Measurements from ENCODE around the gene SPON1.
"Not testable (repeated sequence)": the region's sequence is repeated elsewhere in the genome, so short reads cannot be mapped to it uniquely, and the experiment has no call there.

The SPON1 gene

DNA sequence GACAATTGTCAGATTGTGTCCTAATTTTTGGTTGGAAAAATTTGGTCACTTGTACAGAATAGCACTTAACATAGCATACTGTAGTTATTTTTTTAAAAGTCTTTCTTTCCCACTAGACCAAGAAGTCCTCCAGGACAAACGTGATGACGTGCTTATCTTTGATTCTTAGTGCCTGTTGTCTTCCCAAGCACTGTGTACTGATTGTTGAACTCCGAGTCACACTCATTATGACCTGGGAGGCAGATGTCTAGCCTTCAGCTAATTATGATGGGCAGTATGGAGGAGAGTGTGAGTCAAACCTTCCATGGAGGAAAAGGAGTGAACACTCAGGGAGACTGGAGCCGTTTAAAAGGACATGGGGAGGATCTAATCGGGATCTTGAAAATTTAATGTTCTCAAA, 119.8 kb downstream of the SPON1 start:
- DNase-seq (ENCODE audit: low read depth): no peak

DNA sequence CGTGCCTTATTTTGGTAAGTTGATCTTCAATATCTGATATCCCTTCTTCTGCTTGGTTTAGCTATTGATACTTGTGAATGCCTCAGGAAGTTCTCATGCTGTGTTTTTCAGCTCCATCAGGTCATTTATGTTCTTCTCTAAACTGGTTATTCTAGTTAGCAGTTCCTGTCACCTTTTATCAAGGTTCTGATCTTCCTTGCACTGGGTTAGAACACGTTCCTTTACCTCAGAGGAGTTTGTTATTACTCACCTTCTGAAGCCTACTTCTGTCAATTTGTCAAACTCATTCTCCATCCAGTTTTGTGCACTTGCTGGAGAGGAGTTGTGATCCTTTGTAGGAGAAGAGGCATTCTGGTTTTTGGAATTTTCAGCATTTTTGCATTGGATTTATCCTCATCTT, 126.3 kb downstream of the SPON1 start:
- not testable (repeated sequence) for DNase-seq (ENCODE audit: low read depth)

DNA sequence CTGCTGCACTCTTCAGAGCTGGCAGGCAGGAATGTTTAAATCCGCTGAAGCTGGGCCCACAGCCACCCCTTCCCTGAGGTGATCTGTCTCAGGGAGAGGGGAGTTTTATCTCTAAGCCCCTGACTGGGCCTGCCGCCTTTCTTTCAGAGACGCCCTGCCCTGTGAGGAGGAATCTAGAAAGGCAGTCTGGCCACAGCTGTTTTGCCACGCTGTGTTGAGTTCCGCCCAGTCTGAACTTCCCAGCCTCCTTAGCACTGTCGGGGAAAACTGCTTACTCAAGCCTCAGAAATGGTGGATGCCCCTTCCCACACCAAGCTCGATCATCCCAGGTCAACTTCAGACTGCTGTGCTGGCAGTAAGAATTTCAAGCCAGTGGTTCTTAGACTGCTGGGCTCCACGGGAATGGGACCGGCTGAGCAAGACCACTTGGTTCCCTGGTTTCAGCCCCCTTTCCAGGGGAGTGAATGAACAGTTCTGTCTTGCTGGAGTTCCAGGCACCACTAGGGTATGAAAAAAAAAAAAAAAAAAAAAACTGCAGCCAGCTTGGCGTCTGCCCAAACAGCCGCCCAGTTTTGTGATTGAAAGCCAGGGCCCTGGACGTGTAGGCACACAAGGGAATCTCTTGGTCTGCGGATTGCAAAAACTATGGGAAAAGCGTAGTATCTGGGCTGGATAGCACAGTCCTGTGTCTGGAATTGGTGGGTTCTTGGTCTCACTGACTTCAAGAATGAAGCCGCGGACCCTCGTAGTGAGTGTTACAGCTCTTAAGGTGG, 127.4 kb downstream of the SPON1 start:
- no peak for DNase-seq (ENCODE audit: low read depth)

DNA sequence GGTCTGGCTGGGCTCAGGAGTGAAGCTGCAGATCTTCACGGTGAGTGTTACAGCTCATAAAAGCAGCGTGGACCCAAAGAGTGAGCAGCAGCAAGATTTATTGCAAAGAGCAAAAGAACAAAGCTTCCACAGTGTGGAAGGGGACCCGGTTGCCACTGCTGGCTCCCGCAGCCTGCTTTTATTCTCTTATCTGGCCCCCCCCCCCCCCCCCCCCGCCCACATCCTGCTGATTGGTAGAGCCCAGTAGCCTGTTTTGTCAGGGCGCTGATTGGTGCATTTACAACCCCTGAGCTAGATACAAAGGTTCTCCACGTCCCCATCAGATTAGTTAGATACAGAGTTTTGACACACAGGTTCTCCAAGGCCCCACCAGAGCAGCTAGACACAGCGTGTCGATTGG, 128.1 kb downstream of the SPON1 start:
- not testable (repeated sequence) for DNase-seq (ENCODE audit: low read depth)

DNA sequence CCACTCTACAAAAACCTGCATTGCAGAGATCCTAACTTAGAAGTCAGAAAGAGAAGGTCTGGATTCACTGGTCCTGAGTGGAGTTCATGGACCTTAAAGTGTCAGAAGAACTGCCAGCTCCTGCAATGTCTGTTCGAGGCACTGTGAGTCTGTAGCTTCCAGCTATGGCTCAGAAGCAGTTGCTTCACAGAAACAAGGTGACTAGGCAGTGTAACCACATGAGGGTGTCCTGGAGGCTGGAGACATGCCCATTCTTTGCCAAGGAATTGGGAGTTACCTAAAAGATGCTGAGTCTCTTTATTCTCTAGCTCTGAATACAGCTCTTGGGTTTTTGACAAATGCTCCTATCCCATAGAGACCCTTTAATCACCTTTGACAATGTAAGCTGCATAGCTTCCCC, 130.5 kb downstream of the SPON1 start:
- no peak for DNase-seq (ENCODE audit: low read depth)

DNA sequence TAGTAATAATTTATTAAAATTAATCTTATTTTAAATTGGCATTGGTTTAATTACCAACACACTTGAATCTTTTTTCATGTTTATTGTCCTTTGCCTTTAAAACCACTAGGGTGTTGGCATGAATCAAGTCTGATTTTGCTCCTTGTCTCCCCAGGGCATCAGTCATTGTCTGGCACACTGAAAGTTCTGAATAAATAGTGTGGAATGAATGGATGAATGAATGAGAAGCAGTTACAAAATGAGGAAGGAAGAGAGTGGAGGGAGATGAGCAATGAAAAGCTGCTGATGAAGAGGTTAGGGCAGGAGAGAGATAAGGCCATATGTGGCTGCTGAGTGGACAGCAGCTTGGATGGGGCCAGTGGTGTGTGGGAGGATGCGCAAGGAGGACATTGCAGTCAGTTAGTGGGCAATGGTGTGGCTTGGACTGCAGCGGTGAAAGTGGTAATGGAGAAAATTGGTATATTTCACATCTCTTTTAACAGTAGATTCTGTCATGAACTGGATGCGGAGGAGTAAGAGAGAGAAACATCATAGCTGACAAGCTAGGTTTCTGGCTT, 132.0 kb downstream of the SPON1 start:
- no peak for DNase-seq (ENCODE audit: low read depth)

DNA sequence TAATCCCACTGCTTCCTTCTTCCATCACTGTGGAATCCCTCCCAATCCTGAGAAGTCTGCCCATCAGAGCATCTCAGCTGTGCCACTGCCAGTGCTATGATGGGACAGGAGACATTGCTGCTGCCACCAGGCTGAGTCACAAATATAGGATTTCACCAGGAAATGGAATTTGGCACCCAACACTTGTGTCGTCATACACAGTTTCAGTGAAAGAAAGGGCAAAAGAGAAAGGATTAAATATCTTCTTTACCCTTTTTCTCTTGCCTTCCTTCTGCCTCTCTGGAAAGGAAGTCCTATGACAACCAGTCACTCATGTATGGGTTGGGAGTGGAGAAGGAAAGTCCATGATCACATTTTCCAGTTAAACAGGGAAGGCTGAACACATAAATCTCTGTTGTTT, 133.4 kb downstream of the SPON1 start:
- no peak for DNase-seq (ENCODE audit: low read depth)

DNA sequence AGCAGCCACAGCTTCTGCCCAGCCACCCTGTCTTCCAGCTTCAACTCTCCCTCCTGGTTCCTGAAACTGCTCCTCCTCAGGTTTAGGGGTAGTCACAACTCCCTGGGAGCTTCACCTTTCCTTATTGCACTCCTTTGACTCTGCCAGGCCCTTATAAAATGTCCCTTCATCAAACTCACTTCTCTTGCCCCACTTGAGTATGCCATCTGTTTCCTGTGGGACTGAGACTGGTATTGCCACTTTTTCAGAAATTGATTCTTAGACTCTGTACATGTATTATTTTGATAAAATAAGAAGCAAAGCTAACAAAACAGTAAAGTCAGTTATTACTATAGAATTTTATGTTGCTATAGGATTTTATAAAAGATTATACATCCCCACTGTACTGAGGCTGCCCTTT, 134.1 kb downstream of the SPON1 start:
- DNase-seq (ENCODE audit: low read depth): no peak

DNA sequence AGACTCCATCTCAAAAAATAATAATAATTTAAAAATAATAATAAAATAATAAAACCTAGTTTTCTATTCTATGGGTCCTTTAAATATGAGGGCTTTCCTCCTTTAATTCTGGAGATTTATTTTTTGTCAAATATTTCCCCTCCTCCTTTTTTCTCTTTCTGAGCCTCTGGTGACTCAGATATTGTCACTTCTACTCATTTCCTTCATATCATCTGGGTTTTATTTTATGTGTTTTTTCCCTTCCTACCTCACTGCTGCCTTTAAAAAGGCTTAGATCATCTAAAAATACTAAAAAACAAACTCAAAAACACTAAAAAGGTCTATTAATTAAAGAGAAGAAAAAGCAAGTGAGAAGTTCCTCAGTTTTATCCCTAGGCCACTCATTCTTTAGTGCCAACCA, 138.9 kb downstream of the SPON1 start:
- no peak for DNase-seq (ENCODE audit: low read depth)

DNA sequence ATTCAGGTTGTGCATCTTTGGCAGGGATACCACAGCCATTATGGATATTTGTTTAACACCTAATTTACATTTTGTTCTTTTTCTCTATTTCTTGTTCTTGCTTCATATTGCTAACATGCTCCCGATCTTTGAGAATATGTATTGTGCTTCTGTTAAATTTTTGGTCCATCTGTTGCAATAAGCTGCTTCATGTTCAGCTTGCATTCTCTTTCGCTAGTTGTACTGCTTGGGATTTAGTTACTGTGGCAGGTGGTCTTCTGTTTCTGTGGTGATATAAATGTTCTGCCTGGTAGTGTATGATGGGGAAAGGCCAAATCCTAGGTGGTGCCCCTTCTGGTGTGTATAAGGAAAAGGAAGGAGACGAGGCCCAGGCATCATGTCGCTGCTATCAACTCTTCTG, 140.2 kb downstream of the SPON1 start:
- DNase-seq (ENCODE audit: low read depth): no peak

DNA sequence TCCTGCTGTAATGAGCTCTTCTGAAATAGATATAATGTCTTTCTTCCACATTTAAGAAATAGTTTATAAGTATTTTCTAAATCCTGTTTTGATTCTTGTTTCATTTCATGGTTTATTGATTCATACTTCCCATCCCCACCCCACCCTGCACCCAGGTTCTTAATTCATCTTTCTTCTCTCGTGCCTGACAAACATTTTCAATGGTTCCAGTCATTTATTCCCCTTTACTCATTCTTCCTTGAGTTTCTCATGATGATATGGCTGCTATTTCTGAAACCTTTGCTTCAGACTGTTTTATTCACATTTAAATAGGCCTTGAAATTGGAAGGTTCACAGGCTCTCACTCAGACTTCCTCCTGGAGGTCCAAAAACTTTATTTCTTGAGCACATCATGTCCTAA, 142.9 kb downstream of the SPON1 start:
- DNase-seq (ENCODE audit: low read depth): no peak

DNA sequence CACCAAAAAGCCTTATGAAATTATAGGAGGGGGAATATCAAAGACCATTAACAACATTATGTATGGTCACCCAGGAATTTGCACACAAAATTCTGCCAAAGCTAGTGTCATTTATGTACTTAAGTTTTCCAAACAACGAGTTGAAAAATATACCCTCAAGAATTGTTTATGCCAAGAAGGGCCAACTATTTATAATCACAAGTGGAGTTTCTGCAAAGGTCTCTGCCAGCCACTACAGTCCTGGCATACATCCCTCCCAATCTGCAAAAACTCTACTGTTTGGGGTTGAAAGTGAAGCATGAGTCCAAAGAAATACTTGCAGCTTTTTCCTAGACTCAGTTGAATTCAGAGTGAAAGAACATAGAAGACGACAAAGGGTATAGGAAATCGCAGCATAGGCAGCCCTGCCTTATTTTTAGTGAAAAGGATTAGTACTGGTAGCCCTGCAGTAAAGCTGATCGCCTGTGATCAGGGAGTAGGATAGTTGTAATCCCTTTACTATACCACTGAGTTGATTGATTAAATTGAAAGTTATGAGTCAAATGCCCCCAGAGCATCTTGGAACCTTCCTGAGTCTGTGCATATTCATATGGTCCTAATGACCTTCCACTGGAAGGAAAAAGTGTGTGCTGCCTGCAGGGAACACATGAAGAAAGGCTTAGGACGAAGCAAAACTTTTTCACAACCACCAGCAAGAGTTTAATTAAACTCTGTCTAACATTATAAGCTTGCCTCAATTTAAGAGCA, 144.0 kb downstream of the SPON1 start:
- no peak for DNase-seq (ENCODE audit: low read depth)

DNA sequence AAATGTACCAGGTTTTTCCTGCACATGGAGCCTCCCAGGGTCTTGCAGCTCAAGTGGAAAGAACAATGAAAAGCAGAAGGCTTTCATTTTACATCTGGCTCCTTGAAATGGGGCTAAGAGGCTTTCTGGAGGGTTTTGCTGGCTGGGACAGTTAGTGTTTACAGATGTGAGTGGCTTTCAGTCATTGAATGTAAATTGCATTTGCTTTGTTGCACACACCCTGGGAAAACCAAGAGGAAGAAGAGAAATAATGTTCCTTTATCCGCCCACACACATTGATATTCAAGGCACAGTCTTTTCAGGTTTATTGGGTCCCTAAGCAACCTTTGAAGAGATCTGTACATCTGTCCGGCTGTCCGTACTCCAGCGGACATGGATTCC, 144.5 kb downstream of the SPON1 start:
- DNase-seq (ENCODE audit: low read depth): no peak

DNA sequence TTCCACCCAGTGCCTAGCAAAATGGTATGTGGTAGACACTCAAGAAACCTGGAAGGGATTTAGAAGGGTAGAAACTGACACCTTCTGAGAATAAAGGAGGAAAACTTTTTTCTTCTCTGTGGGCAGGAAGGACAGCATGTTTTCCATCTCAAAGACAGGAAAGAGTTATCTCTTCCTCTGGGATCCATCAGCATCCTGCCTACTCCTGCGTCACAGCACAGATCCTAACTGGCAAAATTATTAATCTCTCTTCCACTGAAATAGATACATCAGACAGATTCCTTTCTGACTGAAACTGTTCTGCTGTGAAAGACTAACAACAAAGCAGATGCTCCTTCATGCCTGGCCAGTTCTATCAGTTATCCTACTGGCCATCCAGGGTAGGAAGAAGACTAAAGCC, 147.2 kb downstream of the SPON1 start:
- DNase-seq (ENCODE audit: low read depth): no peak

DNA sequence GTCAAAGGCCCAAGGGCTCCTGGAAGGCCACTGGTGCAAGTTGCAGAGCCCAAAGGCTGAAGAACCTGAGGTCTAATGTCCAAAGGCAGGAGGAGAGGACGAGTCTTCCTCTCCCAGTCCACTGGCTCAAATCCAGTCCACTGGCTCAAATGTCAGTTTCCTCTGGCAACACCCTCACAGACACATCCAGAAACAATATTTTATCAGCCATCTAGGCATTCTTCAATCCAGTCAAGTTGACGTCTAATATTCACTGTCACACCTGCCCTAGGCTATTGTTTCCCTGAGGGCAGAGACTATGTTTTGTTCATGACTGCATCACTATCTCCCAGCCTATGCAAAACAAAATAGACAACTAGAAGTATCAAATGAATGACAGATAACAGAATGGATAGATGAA, 148.1 kb downstream of the SPON1 start:
- DNase-seq (ENCODE audit: low read depth): no peak

DNA sequence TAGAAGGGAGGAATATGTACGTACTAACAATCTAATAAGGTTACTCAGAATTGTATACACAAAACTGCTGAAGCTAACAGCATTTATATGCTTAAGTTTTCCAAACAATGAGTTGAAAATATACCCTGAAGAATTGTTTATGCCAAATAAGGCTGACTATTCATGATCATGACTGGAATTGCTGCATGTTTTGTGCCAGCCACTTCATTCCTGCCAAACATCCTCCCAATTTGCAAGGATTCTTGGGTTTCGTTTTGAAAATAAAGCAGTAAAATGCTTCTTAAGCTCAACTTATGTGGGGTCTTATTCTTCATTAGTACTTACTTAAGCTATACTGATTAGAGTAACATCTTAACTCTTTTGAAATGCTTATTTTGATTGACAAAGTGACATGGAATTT, 149.0 kb downstream of the SPON1 start:
- DNase-seq (ENCODE audit: low read depth): no peak

DNA sequence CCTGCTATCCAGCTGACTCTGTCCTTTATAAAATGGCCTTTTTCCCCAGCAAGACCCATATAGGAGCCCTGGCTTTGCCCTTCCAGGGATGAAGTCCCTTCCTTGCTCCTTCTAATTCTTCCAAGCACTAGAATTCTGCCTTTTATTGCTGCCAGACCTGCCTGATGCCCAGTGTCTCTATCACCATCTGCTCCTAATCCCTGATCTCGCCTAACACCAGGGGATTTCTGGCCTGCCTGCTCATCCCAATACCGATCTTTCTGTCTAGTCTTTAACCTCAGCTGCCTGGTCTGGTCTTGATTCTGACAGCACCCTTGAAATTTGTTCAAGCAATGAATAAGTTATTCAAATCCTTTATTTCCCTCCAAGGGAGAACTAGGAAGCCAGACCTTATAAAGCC, 150.2 kb downstream of the SPON1 start:
- DNase-seq (ENCODE audit: low read depth): no peak

DNA sequence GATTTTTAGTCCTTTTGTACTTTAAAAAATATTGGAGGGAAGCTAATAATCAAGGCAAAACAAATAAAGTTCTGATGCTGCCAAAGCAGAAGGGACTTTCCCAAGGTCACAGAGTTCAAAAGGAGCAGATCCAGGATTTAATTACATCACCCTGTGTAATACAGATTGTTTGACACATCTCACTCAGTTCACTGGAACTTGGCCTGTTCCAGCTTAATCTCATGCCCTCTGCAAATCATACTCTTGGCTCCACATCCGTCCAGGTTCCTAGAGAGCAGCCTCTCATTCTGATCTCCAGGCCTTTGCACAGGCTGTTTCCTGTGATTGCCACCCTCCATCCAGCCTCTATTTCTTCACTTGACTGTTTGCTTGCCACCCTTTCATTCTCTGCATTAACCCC, 151.7 kb downstream of the SPON1 start:
- no peak for DNase-seq (ENCODE audit: low read depth)

DNA sequence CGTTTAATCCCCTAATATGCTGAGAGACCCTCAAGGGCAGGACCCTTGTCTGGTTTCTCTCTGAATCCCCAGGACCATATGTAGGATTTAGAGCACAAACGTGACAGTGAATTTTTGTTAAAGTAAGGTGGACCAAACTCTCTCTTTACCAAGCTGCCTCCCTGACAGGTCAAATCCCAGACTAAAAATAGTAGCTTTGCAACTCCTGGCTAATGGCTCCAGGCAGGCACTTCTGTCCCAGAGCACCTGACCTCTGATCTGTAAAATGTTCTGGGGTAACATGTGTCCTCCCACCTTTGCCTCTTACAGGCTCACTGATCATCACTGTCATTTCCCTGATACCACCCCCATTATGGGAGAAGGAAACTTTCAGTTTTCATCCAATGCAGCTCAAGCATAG, 152.3 kb downstream of the SPON1 start:
- no peak for DNase-seq (ENCODE audit: low read depth)

DNA sequence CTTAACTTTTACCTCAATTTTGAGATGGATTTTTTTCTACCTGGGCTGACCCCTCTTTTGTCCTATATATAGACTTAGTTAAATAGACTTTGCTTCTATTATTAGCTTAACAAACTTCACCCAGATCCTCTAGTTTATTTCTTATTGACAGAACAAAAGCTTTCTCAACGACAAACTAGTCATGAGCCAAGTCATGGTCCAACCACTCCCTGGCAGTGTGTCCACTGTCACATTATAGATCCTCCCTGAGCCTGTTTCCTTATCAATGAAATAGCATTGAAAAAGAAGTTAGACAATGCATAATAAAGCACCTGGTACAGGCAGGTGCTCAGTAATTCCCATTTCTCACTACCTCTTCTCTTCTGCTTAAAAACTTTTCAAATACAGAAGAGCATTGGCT, 155.1 kb downstream of the SPON1 start:
- DNase-seq (ENCODE audit: low read depth): no peak

DNA sequence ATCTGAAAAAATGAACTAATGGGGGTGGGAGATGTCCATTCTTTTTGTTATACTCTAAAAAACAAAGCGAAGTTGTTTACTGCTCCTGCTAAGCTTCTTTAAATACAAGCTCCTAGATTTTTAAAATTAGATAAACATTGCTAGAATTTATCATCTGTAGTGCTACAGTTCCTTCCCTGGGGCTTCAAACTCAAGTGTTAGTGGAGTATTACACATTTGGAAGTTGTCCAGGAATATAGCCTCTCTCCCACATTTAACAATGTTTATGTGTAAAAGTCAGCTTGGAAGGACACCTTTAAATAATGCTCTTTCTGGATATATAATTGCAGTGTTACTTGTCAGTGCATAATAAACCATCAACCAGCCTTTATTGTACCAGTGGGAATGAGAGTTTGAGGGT, 155.5 kb downstream of the SPON1 start:
- DNase-seq (ENCODE audit: low read depth): no peak

DNA sequence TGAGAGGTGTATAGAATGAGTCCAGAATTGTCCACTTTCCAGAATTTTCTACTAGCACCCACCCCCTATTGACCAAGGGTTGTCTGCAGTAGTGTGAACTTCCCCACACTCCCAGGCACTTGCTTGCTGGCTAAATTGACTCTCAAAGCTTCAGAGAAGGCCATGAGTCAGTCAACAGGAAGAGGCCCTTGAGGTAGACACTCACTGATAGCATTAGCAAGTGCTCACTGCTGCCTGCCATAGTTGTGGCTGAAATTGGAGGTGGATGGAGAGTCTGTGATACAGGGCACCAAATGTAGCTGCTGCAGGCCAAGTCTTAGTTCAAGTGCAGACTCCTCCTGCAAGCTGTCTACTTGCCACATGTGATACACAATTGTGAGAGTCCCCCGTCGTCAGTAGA, 156.8 kb downstream of the SPON1 start:
- DNase-seq (ENCODE audit: low read depth): no peak

DNA sequence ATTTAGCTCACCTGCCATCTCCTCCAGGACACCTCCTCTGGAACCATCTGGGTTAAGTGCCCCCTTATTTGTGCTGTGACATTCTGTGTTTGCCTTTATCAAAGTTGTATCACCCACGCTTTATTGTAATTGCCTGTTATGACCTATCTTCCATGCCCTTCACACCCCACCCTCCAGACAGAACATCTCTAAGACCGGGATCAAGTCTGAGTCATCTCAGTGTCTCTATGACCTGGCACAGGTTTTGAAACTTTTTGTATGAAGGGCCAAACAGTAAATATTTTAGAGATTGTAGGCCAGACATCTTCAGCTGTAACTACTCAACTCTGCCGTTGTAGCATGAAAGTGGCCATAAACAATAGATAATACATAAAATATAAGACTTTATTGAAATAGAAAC, 161.8 kb downstream of the SPON1 start:
- DNase-seq (ENCODE audit: low read depth): no peak

DNA sequence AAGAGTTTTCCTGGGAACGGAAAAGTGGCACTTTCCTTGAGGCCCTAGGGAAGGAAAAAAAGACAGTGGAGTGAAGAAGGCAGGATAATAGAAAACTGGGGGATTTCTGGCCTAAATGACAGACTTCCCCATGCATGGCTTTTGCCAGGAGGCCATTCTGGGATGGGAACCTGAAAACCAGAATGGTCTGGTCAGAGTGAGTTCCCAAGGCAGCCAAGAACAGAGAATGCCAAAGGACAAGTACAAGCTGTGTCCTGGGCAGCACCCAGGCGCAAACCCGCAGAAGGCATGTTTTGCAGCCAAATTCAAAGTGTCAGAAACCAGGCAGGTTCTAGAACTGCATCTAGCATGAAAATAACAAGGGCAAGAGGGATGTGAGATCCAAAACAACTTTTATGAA, 162.4 kb downstream of the SPON1 start:
- no peak for DNase-seq (ENCODE audit: low read depth)

All from fibroblast of the conjunctiva (primary cell).